Measurements from ENCODE around the gene MRPL18.
"Not testable (repeated sequence)": the region's sequence is repeated elsewhere in the genome, so short reads cannot be mapped to it uniquely, and the experiment has no call there.

The MRPL18 gene

GRCh38 chr6:159790956-159791598 lies 810 bp downstream of the MRPL18 start:
- peaks cover 29% of the 10 kb centered on the region for H3K4me1 ChIP-seq (ENCODE audit: insufficient read depth, low read length, severe bottlenecking)
- H3F3A ChIP-seq (ENCODE audit: insufficient read depth, low read length): no peaks in the 10 kb centered on the region
- no peak overlapping the region for H2AFZ ChIP-seq (ENCODE audit: low read length)
- H3K27ac ChIP-seq (ENCODE audit: low read depth, low read length, poor library complexity, severe bottlenecking): peak overlapping the region; percentile 77
- H3K9me2 ChIP-seq (ENCODE audit: low read depth, low read length): no peaks in the 10 kb centered on the region
- H3K9ac ChIP-seq (ENCODE audit: low read length): peak overlapping the region; percentile 85
- peak overlapping the region; percentile 89 for H3K4me2 ChIP-seq (ENCODE audit: low read length)
- TF ChIP-seq EZH2 (IDR thresholded peaks at IDR 0.05; ENCODE audit: borderline replicate concordance, low read length) (no peak), CTCF (IDR thresholded peaks at IDR 0.05; ENCODE audit: low read length) (no peak)
- H4K20me1 ChIP-seq (ENCODE audit: insufficient read depth, low read length): no peaks in the 10 kb centered on the region
- H3K36me3 ChIP-seq (ENCODE audit: insufficient read depth, low read length): peaks cover 54% of the 10 kb centered on the region
- H3K79me2 ChIP-seq (ENCODE audit: insufficient read depth, low read length): peaks cover 54% of the 10 kb centered on the region
- no peaks in the 10 kb centered on the region for H3K9me3 ChIP-seq (ENCODE audit: low read length)
- no peaks in the 10 kb centered on the region for H3K27me3 ChIP-seq (ENCODE audit: insufficient read depth, low read length)
- peak overlapping the region; percentile 73 for H3K4me3 ChIP-seq (ENCODE audit: low read depth, low read length, poor library complexity, severe bottlenecking)

- not testable (repeated sequence) for H3K27ac ChIP-seq (ENCODE audit: low read depth, low read length, poor library complexity, severe bottlenecking); H3K4me2 ChIP-seq (ENCODE audit: low read length); H3F3A ChIP-seq (ENCODE audit: insufficient read depth, low read length); H3K27me3 ChIP-seq (ENCODE audit: insufficient read depth, low read length); H3K4me3 ChIP-seq (ENCODE audit: low read depth, low read length, poor library complexity, severe bottlenecking); H3K9ac ChIP-seq (ENCODE audit: low read length); H3K9me2 ChIP-seq (ENCODE audit: low read depth, low read length); H3K9me3 ChIP-seq (ENCODE audit: low read length); H4K20me1 ChIP-seq (ENCODE audit: insufficient read depth, low read length); H2AFZ ChIP-seq (ENCODE audit: low read length)
- Histone ChIP-seq H3K79me2 (ENCODE audit: insufficient read depth, low read length) (peaks cover 22% of the 10 kb centered on the region), H3K4me1 (ENCODE audit: insufficient read depth, low read length, severe bottlenecking) (peaks cover 17% of the 10 kb centered on the region), H3K36me3 (ENCODE audit: insufficient read depth, low read length) (peaks cover 62% of the 10 kb centered on the region)
These were observed 4.7 kb downstream of the MRPL18 start for GRCh38 chr6:159794976-159795375.

GRCh38 chr6:159797554-159797953 lies 7.3 kb downstream of the MRPL18 start:
- Histone ChIP-seq H3K27ac (ENCODE audit: low read depth, low read length, poor library complexity, severe bottlenecking) (no peak overlapping the region), H2AFZ (ENCODE audit: low read length) (no peak overlapping the region), H3K79me2 (ENCODE audit: insufficient read depth, low read length) (0 out of 2 replicates have a peak, but pooled peaks cover under 1% of the 10 kb centered on the region), H3K36me3 (ENCODE audit: insufficient read depth, low read length) (peaks cover 53% of the 10 kb centered on the region), H3K4me1 (ENCODE audit: insufficient read depth, low read length, severe bottlenecking) (peaks cover 1% of the 10 kb centered on the region), H3K9ac (ENCODE audit: low read length) (no peak overlapping the region), H4K20me1 (ENCODE audit: insufficient read depth, low read length) (no peaks in the 10 kb centered on the region), H3K27me3 (ENCODE audit: insufficient read depth, low read length) (no peaks in the 10 kb centered on the region), H3K4me2 (ENCODE audit: low read length) (no peak overlapping the region), H3K9me3 (ENCODE audit: low read length) (no peaks in the 10 kb centered on the region), H3K9me2 (ENCODE audit: low read depth, low read length) (no peaks in the 10 kb centered on the region), H3K4me3 (ENCODE audit: low read depth, low read length, poor library complexity, severe bottlenecking) (no peak overlapping the region), H3F3A (ENCODE audit: insufficient read depth, low read length) (no peaks in the 10 kb centered on the region)
- TF ChIP-seq CTCF (IDR thresholded peaks at IDR 0.05; ENCODE audit: low read length) (no peak), EZH2 (IDR thresholded peaks at IDR 0.05; ENCODE audit: borderline replicate concordance, low read length) (no peak)
